Measurements from ENCODE around the gene C22orf39.

GRCh38 chr22:19478901-19479354 is 31.4 kb upstream of the C22orf39 start, which contains the start of gene UFD1:
- TF ChIP-seq CTCF (IDR thresholded peaks at IDR 0.05) (no peak), POLR2A (IDR thresholded peaks at IDR 0.05) (peak in 2 of 4 donors; percentile 49 to 67), POLR2AphosphoS5 (IDR thresholded peaks at IDR 0.05) (peak; percentile 68 to 73), EP300 (IDR thresholded peaks at IDR 0.05) (no peak)
